Measurements from ENCODE around the gene KCNQ1. TPM values are rescaled to one million over a fixed set of nuclear protein-coding genes. Genes with fewer than 3 reads are reported as not detected.

KCNQ1 gene
- total RNA-seq, 1 experiment from 2014 or later: 10.7 TPM

DNA sequence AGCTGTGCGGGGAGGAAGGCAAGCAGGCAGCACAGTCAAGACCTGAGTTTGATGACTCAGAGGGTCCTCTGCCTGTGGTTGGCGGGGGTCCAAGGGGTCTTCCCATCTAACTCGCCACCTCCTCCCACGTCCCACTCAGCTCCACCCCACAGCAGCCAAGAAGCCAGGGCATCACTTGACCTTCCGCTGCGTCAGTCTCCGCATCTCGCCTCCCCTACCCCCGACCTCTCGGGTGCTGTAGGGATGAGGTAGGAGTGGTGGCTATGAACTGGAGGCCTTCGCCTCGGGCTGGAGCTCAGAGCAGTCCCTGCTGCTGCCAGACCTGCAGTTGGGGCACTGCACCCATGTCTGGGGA, 350.1 kb downstream of the KCNQ1 start:
- H4K20me1 ChIP-seq (ENCODE audit: insufficient read depth): no peaks in the 10 kb centered on the region
- CTCF ChIA-PET: no interaction called here
- no peaks in the 10 kb centered on the region for H3K9me3 ChIP-seq (ENCODE audit: control insufficient read depth in 1 of 2, insufficient read depth in 1 of 2, low read depth in 1 of 2, low read length in 2 of 2)
- H3K36me3 ChIP-seq (ENCODE audit: control insufficient read depth in 1 of 2, insufficient read depth in 2 of 2, low read length in 2 of 2): no peaks in the 10 kb centered on the region
- peaks cover 0 to 5% of the 10 kb centered on the region in 2 experiments; a peak in 1 of 4 replicates for H3K4me1 ChIP-seq (ENCODE audit: control insufficient read depth in 1 of 2, insufficient read depth in 2 of 2, low read length in 2 of 2)
- TF ChIP-seq POLR2AphosphoS5 (IDR thresholded peaks at IDR 0.05; ENCODE audit: low read depth, low read length): no peak
- no peak for TF ChIP-seq ZNF274 (IDR thresholded peaks at IDR 0.05; ENCODE audit: low read depth, low read length)
- TF ChIP-seq SRF (IDR thresholded peaks at IDR 0.05; ENCODE audit: low read depth): no peak
- no peak for TF ChIP-seq CEBPB (IDR thresholded peaks at IDR 0.05; ENCODE audit: low read depth)
- TF ChIP-seq RAD21 (IDR thresholded peaks at IDR 0.05; ENCODE audit: low read depth): no peak
- TF ChIP-seq ELF1 (IDR thresholded peaks at IDR 0.05; ENCODE audit: borderline replicate concordance, low read depth): no peak
- no peak for TF ChIP-seq POLR2A (IDR thresholded peaks at IDR 0.05; ENCODE audit: borderline replicate concordance, extremely low read depth, insufficient read depth, insufficient read length)
- no peak for TF ChIP-seq EZH2phosphoT487 (IDR thresholded peaks at IDR 0.05; ENCODE audit: borderline replicate concordance)
- TF ChIP-seq, protein P1, sequence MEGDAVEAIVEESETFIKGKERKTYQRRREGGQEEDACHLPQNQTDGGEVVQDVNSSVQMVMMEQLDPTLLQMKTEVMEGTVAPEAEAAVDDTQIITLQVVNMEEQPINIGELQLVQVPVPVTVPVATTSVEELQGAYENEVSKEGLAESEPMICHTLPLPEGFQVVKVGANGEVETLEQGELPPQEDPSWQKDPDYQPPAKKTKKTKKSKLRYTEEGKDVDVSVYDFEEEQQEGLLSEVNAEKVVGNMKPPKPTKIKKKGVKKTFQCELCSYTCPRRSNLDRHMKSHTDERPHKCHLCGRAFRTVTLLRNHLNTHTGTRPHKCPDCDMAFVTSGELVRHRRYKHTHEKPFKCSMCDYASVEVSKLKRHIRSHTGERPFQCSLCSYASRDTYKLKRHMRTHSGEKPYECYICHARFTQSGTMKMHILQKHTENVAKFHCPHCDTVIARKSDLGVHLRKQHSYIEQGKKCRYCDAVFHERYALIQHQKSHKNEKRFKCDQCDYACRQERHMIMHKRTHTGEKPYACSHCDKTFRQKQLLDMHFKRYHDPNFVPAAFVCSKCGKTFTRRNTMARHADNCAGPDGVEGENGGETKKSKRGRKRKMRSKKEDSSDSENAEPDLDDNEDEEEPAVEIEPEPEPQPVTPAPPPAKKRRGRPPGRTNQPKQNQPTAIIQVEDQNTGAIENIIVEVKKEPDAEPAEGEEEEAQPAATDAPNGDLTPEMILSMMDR (IDR thresholded peaks at IDR 0.05 in 2 of 3, conservative IDR thresholded peaks at IDR 0.05 in 1 of 3; ENCODE audit: borderline replicate concordance in 1 of 3, insufficient read depth in 1 of 3, low read depth in 2 of 3, low read length in 2 of 3): no peak
- no peak for TF ChIP-seq EGR1 (IDR thresholded peaks at IDR 0.05; ENCODE audit: low read depth)
- TF ChIP-seq FOSL1 (IDR thresholded peaks at IDR 0.05; ENCODE audit: low read depth): no peak
- TF ChIP-seq, protein P2, sequence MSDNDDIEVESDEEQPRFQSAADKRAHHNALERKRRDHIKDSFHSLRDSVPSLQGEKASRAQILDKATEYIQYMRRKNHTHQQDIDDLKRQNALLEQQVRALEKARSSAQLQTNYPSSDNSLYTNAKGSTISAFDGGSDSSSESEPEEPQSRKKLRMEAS (IDR thresholded peaks at IDR 0.05): no peak
- TF ChIP-seq YY1 (IDR thresholded peaks at IDR 0.05; ENCODE audit: extremely low read depth, insufficient replicate concordance, low read depth, low read length): no peak
- TF ChIP-seq SP1 (IDR thresholded peaks at IDR 0.05; ENCODE audit: low read depth): no peak
- TF ChIP-seq, protein P3, sequence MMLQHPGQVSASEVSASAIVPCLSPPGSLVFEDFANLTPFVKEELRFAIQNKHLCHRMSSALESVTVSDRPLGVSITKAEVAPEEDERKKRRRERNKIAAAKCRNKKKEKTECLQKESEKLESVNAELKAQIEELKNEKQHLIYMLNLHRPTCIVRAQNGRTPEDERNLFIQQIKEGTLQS (IDR thresholded peaks at IDR 0.05): no peak
- no peak for TF ChIP-seq CBX3 (IDR thresholded peaks at IDR 0.05; ENCODE audit: low read depth)
- TF ChIP-seq EZH2 (IDR thresholded peaks at IDR 0.05): no peak
- intact Hi-C loops (cut with micrococcal nuclease): no loop called here
- no peaks in the 10 kb centered on the region; the same call in 1 of the 2 replicates for H3K27me3 ChIP-seq (ENCODE audit: insufficient read depth, low read length)
- H3K27ac ChIP-seq (ENCODE audit: low read depth, low read length): no peak overlapping the region
- H3K4me3 ChIP-seq (replicated peaks in 1 of 2; ENCODE audit: low read depth in 1 of 2, low read length in 2 of 2): no peak overlapping the region
- H2AFZ ChIP-seq (ENCODE audit: low read depth, low read length, poor library complexity, severe bottlenecking): no peak overlapping the region
- no peaks in the 10 kb centered on the region for H3K9me2 ChIP-seq (ENCODE audit: insufficient read depth)
- no peaks in the 10 kb centered on the region for H3K79me2 ChIP-seq (ENCODE audit: insufficient read depth, low read length)
- RAD21 ChIA-PET (ENCODE audit: low non-redundant PET in 1 of 2, low total read pairs in 2 of 2, uncharacterized antibody in 2 of 2, unreplicated experiment in 2 of 2): no interaction called here
- BruUV-seq (replicated peaks): no TSS peak
- no peak for ATAC-seq
- no peak overlapping the region for H3K4me2 ChIP-seq (ENCODE audit: low read length)
- POLR2A ChIA-PET: no interaction called here
- H3K9ac ChIP-seq (ENCODE audit: low read length): no peak overlapping the region
- no peak for DNase-seq (ENCODE audit: low read depth, low spot score)
